Stimulated activated CD4-positive, alpha-beta T cell treated with anti-CD3 and anti-CD28 coated beads, Interleukin-2, amount 100 ng/mL, for 24 hours (primary cell): ENCODE measurements around the gene CDIP1.
"Not testable (repeated sequence)": the region's sequence is repeated elsewhere in the genome, so short reads cannot be mapped to it uniquely, and the experiment has no call there.

Experiments
- DNase-seq, 2 donors: peaks; one replicate each; pipeline ENCODE4 v3.0.0-alpha.2; 2020

CDIP1 gene

GRCh38 chr16:4538350-4539235, at the start of gene CDIP1:
CDIP1 (minus strand) TSS chr16:4538773; CDS start chr16:4514130, 24,643 bp downstream.
- peak; percentile 96 to 98 for DNase-seq

GRCh38 chr16:4586291-4586690, 47.7 kb upstream of the CDIP1 start:
- DNase-seq: no peak

- no peak for DNase-seq
These were observed 45.3 kb upstream of the CDIP1 start for GRCh38 chr16:4583906-4584305.

GRCh38 chr16:4580250-4580649, 41.7 kb upstream of the CDIP1 start:
- DNase-seq: no peak

GRCh38 chr16:4578961-4579530, 40.5 kb upstream of the CDIP1 start:
- no peak for DNase-seq

- DNase-seq: no peak
These were observed 37.4 kb upstream of the CDIP1 start for GRCh38 chr16:4576008-4576407.

- DNase-seq: no peak
These were observed 36.5 kb upstream of the CDIP1 start for GRCh38 chr16:4574919-4575705.

GRCh38 chr16:4573926-4574325, 35.4 kb upstream of the CDIP1 start:
- DNase-seq: not testable (repeated sequence)

GRCh38 chr16:4572715-4573114, 34.1 kb upstream of the CDIP1 start:
- DNase-seq: no peak

GRCh38 chr16:4570688-4571321, 32.2 kb upstream of the CDIP1 start:
- no peak for DNase-seq

GRCh38 chr16:4570086-4570485, 31.5 kb upstream of the CDIP1 start:
- no peak for DNase-seq

- no peak for DNase-seq
These were observed 27.6 kb upstream of the CDIP1 start for GRCh38 chr16:4566144-4566543.

- DNase-seq: no peak
These were observed 26.2 kb upstream of the CDIP1 start for GRCh38 chr16:4564661-4565267.

GRCh38 chr16:4561596-4561995, 23.0 kb upstream of the CDIP1 start:
- no peak for DNase-seq

GRCh38 chr16:4557973-4558372, 19.4 kb upstream of the CDIP1 start:
- DNase-seq: no peak

GRCh38 chr16:4556580-4556979, 18.0 kb upstream of the CDIP1 start:
- DNase-seq: no peak

GRCh38 chr16:4556112-4556511, 17.5 kb upstream of the CDIP1 start, which contains the start of gene C16orf96:
C16orf96 (plus strand) TSS chr16:4556340; CDS start chr16:4556490, 150 bp downstream.
- DNase-seq: no peak

- no peak for DNase-seq
These were observed 14.0 kb upstream of the CDIP1 start for GRCh38 chr16:4552541-4552940.

- DNase-seq: no peak
These were observed 12.0 kb upstream of the CDIP1 start for GRCh38 chr16:4550591-4550990.

GRCh38 chr16:4548124-4548523, 9.6 kb upstream of the CDIP1 start:
- DNase-seq: no peak

GRCh38 chr16:4544473-4544872, 5.9 kb upstream of the CDIP1 start:
- DNase-seq: no peak

GRCh38 chr16:4539716-4540284, 1.2 kb upstream of the CDIP1 start:
- DNase-seq: no peak
